Measurements from ENCODE around the gene TSPY1.
"Not testable (repeated sequence)": the region's sequence is repeated elsewhere in the genome, so short reads cannot be mapped to it uniquely, and the experiment has no call there.

TSPY1 gene, protein sequence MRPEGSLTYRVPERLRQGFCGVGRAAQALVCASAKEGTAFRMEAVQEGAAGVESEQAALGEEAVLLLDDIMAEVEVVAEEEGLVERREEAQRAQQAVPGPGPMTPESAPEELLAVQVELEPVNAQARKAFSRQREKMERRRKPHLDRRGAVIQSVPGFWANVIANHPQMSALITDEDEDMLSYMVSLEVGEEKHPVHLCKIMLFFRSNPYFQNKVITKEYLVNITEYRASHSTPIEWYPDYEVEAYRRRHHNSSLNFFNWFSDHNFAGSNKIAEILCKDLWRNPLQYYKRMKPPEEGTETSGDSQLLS

DNA sequence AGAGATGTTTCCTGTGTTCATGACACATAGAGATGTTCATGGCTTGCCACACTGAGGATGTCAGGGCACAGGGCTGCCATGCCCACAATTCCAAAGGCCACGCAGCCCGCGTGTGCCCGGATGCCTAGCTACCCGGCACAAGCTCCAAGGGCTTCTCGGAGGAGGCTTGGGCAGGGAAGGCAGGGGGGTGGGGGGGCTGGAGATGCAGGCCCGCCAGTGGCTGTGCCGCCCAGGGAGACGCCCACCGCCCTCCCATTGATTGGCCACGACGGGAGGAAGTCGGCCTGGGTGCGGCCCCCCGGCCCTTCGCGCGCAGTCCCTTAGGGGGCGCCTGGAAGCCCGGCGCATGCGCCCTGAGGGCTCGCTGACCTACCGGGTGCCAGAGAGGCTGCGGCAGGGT lies at the start of gene TSPY1:
Gene TSPY1 (plus strand): TSS at position 301 of the 400 bp plus-strand sequence. CDS start 46 bp downstream, at position 347.
- not testable (repeated sequence) for DNase-seq (ENCODE audit: low read depth); H3K4me3 ChIP-seq (ENCODE audit: low read depth, low read length)

DNA sequence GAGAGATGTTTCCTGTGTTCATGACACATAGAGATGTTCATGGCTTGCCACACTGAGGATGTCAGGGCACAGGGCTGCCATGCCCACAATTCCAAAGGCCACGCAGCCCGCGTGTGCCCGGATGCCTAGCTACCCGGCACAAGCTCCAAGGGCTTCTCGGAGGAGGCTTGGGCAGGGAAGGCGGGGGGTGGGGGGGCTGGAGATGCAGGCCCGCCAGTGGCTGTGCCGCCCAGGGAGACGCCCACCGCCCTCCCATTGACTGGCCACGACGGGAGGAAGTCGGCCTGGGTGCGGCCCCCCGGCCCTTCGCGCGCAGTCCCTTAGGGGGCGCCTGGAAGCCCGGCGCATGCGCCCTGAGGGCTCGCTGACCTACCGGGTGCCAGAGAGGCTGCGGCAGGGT lies 20.2 kb downstream of the TSPY1 start, which contains the start of gene TSPY9:
Gene TSPY9 (plus strand): TSS at position 301 of the 400 bp plus-strand sequence. CDS start 46 bp downstream, at position 347.
- H3K4me3 ChIP-seq (ENCODE audit: low read depth, low read length); DNase-seq (ENCODE audit: low read depth): not testable (repeated sequence)

DNA sequence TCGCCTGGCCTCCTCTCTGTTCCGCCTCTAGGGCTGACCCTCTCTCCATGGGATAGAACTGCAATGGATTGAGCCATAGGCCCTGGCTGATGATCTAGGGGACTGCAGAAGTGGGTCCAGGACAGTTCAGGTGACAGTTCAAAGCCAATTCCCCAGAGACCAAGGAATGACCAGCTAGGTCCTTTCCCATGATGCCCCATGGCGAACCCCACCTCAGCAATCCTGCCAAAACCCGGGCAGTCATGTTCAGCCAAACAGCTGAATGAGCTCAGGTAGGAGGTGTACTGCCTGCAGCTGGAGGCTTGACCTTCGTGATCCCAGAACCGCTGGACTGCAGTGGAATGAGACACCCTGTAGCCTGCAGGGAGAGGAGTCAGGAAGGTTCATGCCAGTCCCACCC lies 37.6 kb downstream of the TSPY1 start:
- DNase-seq (ENCODE audit: low read depth), result not testable (repeated sequence)

DNA sequence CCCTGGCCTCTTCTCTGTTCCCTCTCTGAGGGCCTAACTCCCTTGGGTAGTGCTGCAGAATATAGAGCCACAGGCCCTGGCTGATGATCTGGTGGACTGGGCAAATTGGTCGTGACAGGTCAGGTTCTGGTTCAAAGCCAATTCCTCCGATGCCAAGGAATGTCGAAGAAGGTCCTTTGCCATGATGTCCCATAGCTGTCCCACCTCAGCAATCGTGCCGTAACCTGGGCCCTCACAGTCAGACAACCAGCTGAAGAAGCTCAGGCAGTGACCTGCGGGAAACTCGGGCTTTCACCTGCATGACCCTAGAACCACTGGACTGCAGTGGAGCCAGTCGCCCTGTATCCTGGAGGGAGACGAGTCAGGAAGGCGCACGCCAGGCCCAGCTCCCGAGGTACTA lies 49.5 kb downstream of the TSPY1 start:
- not testable (repeated sequence) for H3K4me3 ChIP-seq (ENCODE audit: low read depth, low read length); DNase-seq (ENCODE audit: low read depth)

More for the DNA sequence above, 37.6 kb downstream of the TSPY1 start:
- not testable (repeated sequence) for H3K4me3 ChIP-seq (ENCODE audit: low read depth, low read length)
